ENCODE measurements around the gene PDCD5. TPM values are rescaled to one million over a fixed set of nuclear protein-coding genes. Genes with fewer than 3 reads are reported as not detected.

The PDCD5 gene
- total RNA-seq, 1 donor from 2014 or later = 88.9 TPM

DNA sequence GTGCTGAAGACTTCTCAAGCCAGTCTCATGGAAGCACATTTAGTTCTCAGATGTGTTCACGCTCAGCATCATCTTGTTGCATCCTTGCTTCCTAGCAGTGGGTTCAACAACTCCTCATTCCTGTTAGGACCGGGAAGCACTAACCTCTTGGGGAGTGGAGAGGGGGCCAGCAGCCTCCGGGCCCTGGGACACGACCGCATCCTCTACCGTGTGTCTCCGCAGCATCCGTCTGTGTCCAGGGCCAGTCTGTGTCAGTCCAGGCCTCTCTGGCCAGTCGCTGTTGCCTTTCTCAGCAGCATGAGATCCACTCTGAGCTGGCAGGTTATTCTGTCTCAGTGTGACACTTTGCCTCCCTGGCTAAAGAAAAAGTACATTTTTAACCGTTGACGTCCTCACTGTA is 17.0 kb downstream of the PDCD5 start:
- H3K27ac ChIP-seq = no peak overlapping the region

DNA sequence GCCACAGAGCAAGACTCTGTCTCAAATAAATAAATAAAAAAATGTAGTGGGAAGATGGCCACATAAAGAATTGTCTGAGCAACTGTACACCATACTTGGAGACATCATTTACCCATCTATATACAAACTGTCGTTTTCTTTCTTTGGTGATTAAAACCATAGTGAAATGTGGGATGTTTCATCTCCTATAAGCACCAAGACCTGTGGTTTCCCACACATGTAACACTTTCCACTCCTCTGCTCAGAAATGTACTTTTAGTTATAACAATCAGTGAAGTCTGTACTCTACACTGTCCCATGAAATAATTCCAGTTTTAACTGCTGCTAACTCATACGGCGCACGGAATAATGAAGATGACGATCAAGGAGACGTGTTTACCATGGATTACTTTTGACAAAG is 18.3 kb downstream of the PDCD5 start:
- Histone ChIP-seq H3K27ac (no peak overlapping the region), H3K36me3 (peaks cover 3% of the 10 kb centered on the region), H3F3A (ENCODE audit: low read depth) (no peaks in the 10 kb centered on the region), H4K20me1 (ENCODE audit: low read depth) (no peaks in the 10 kb centered on the region), H3K4me3 (no peak overlapping the region), H3K27me3 (no peaks in the 10 kb centered on the region), H3K4me1 (no peaks in the 10 kb centered on the region), H3K4me2 (no peak overlapping the region), H3K9ac (no peak overlapping the region), H2AFZ (replicated peaks) (no peak overlapping the region), H3K9me3 (ENCODE audit: low read depth) (no peaks in the 10 kb centered on the region), H3K79me2 (ENCODE audit: low read depth) (no peaks in the 10 kb centered on the region)
- no peak for DNase-seq (ENCODE audit: low spot score)
- H3K36me3 Mint-ChIP-seq = peaks cover 23% of the 10 kb centered on the region
- H3K27ac Mint-ChIP-seq = no peak overlapping the region
- TF ChIP-seq EZH2phosphoT487 (IDR thresholded peaks at IDR 0.05) (no peak), EZH2 (IDR thresholded peaks at IDR 0.05) (no peak), CTCF (IDR thresholded peaks at IDR 0.05) (no peak)
- H3K4me1 Mint-ChIP-seq = no peaks in the 10 kb centered on the region
- no peaks in the 10 kb centered on the region for H3K9me3 Mint-ChIP-seq
- H3K27me3 Mint-ChIP-seq (ENCODE audit: insufficient read depth, low read depth) = no peaks in the 10 kb centered on the region
- H3K4me3 Mint-ChIP-seq = no peak overlapping the region

More for the DNA sequence above, 17.0 kb downstream of the PDCD5 start:
- H3K27me3 Mint-ChIP-seq (ENCODE audit: insufficient read depth, low read depth) = peaks cover 2% of the 10 kb centered on the region
- no peak overlapping the region for H3K27ac Mint-ChIP-seq
- no peak overlapping the region for H3K4me3 Mint-ChIP-seq
- H3K4me1 Mint-ChIP-seq = no peaks in the 10 kb centered on the region
- Histone ChIP-seq H3K9ac (no peak overlapping the region), H3K36me3 (peaks cover 3% of the 10 kb centered on the region), H2AFZ (replicated peaks) (no peak overlapping the region), H3F3A (ENCODE audit: low read depth) (no peaks in the 10 kb centered on the region), H3K79me2 (ENCODE audit: low read depth) (no peaks in the 10 kb centered on the region), H3K4me2 (no peak overlapping the region), H3K4me1 (no peaks in the 10 kb centered on the region), H4K20me1 (ENCODE audit: low read depth) (no peaks in the 10 kb centered on the region), H3K27me3 (no peaks in the 10 kb centered on the region), H3K4me3 (no peak overlapping the region), H3K9me3 (ENCODE audit: low read depth) (no peaks in the 10 kb centered on the region)
- peaks cover 30% of the 10 kb centered on the region for H3K36me3 Mint-ChIP-seq
- H3K9me3 Mint-ChIP-seq = no peaks in the 10 kb centered on the region
- TF ChIP-seq CTCF (IDR thresholded peaks at IDR 0.05) (no peak), EZH2 (IDR thresholded peaks at IDR 0.05) (no peak), EZH2phosphoT487 (IDR thresholded peaks at IDR 0.05) (no peak)
- no peak for DNase-seq (ENCODE audit: low spot score)

DNA sequence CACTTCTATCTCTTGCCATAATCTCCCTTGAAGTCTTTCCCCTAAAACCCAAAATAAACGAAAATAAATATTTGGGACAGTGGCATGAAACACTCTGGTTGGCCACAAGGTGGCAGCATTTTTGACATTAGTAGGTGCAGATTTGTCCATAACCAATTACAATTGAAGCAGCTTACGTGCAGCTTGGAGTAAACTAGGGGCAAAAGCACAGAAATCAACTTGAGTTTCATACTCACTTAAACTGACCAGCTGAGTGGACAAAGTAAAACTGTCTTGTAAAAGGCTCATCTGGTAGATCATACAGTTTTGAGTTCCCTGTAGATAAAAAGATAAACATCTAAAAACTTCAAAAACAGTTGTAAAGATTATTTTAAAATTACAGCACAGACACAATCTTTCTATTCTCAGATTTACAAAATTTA is 18.8 kb downstream of the PDCD5 start:
- H3F3A ChIP-seq (ENCODE audit: low read depth) = no peaks in the 10 kb centered on the region
- peaks cover 19% of the 10 kb centered on the region for H3K36me3 Mint-ChIP-seq
- no peaks in the 10 kb centered on the region for H3K4me1 Mint-ChIP-seq
- H3K4me3 Mint-ChIP-seq = no peak overlapping the region
- no peak overlapping the region for H3K27ac Mint-ChIP-seq
- H3K27me3 Mint-ChIP-seq (ENCODE audit: insufficient read depth, low read depth) = no peaks in the 10 kb centered on the region
- no peaks in the 10 kb centered on the region for H3K4me1 ChIP-seq
- no peak overlapping the region for H2AFZ ChIP-seq (replicated peaks)
- H3K27ac ChIP-seq = no peak overlapping the region
- no peak overlapping the region for H3K4me2 ChIP-seq
- no peaks in the 10 kb centered on the region for H3K27me3 ChIP-seq
- TF ChIP-seq CTCF (IDR thresholded peaks at IDR 0.05) (peak; percentile 97), EZH2 (IDR thresholded peaks at IDR 0.05) (no peak)
- no peak overlapping the region for H3K4me3 ChIP-seq
- no peaks in the 10 kb centered on the region for H3K79me2 ChIP-seq (ENCODE audit: low read depth)
- peaks cover 3% of the 10 kb centered on the region for H3K36me3 ChIP-seq
- H4K20me1 ChIP-seq (ENCODE audit: low read depth) = no peaks in the 10 kb centered on the region
- no peaks in the 10 kb centered on the region for H3K9me3 Mint-ChIP-seq
- H3K9me3 ChIP-seq (ENCODE audit: low read depth) = no peaks in the 10 kb centered on the region
- DNase-seq (ENCODE audit: low spot score) = peak; percentile 77
- H3K9ac ChIP-seq = no peak overlapping the region

Data from neural progenitor cell (in vitro differentiated cells).